ENCODE measurements around the gene IL17C.

- TF ChIP-seq POLR2AphosphoS5 (IDR thresholded peaks at IDR 0.05; ENCODE audit: low read length) (no peak), EZH2 (IDR thresholded peaks at IDR 0.05; ENCODE audit: borderline replicate concordance, control insufficient read depth, low read depth, low read length) (no peak), REST (IDR thresholded peaks at IDR 0.05; ENCODE audit: low read depth, low read length) (no peak), PAX8 (IDR thresholded peaks at IDR 0.05) (no peak), CHD1 (IDR thresholded peaks at IDR 0.05; ENCODE audit: low read depth, low read length) (no peak), TARDBP (IDR thresholded peaks at IDR 0.05; ENCODE audit: borderline replicate concordance) (no peak), EP300 (IDR thresholded peaks at IDR 0.05; ENCODE audit: borderline replicate concordance in 1 of 2, control insufficient read depth in 1 of 2, low read depth in 2 of 2, low read length in 2 of 2) (no peak), NKRF (conservative IDR thresholded peaks at IDR 0.05) (no peak), DPF2 (IDR thresholded peaks at IDR 0.05) (no peak), RELA (IDR thresholded peaks at IDR 0.05; ENCODE audit: borderline replicate concordance, partially characterized antibody) (no peak), ATF2 (IDR thresholded peaks at IDR 0.05; ENCODE audit: low read length) (no peak), ATF7 (IDR thresholded peaks at IDR 0.05; ENCODE audit: low read depth) (no peak)
Observed at GRCh38 chr16:88665570-88665969, 27.2 kb downstream of the IL17C start.
